Smooth muscle cell (in vitro differentiated cells): ENCODE data around the gene EPB41L3. TPM values are rescaled to one million over a fixed set of nuclear protein-coding genes. Genes with fewer than 3 reads are reported as not detected.
A peak's percentile ranks its signal among the peaks of the same experiment; 100 is the strongest.

Experiments used
- DNase-seq: peaks from one replicate; lab custom pipeline; 2025; ENCODE audit not compliant: unreplicated experiment; lab: John Stamatoyannopoulos, UW
- H2AFZ ChIP-seq: fragments of 200-600 bp; sonication (generic); 2 replicates; pipeline ENCODE4 v1.6.0; 2016; ENCODE audit warnings: antibody characterized with exemption, low read depth, mild to moderate bottlenecking
- H3F3A ChIP-seq: fragments of 200-600 bp; sonication (generic); 2 replicates; pipeline ENCODE4 v1.6.0; 2017; ENCODE audit warnings: antibody characterized with exemption, low read depth
- H3K27ac ChIP-seq: fragments of 200-600 bp; sonication (generic); 2 replicates; pipeline ENCODE4 v1.5.1; 2016; ENCODE audit warnings: low read depth, mild to moderate bottlenecking
- H3K27me3 ChIP-seq: fragments of 200-600 bp; sonication (generic); 2 replicates; pipeline ENCODE4 v1.6.1; 2016; ENCODE audit warnings: low read depth, mild to moderate bottlenecking
- H3K36me3 ChIP-seq: fragments of 200-600 bp; sonication (generic); 2 replicates; pipeline ENCODE4 v1.5.1; 2016; ENCODE audit warnings: low read depth
- H3K4me1 ChIP-seq: fragments of 200-600 bp; sonication (generic); 2 replicates; pipeline ENCODE4 v1.5.1; 2016; ENCODE audit warnings: low read depth
- H3K4me2 ChIP-seq: fragments of 200-600 bp; sonication (generic); 2 replicates; pipeline ENCODE4 v1.6.0; 2016; ENCODE audit warnings: mild to moderate bottlenecking
- H3K4me3 ChIP-seq: fragments of 200-600 bp; sonication (generic); 2 replicates; pipeline ENCODE4 v1.5.1; 2016; ENCODE audit warnings: mild to moderate bottlenecking
- H3K79me2 ChIP-seq: fragments of 200-600 bp; sonication (generic); 2 replicates; pipeline ENCODE4 v1.6.0; 2016; ENCODE audit warnings: low read depth, mild to moderate bottlenecking
- H3K9ac ChIP-seq: fragments of 200-600 bp; sonication (generic); 2 replicates; pipeline ENCODE4 v1.6.0; 2016; ENCODE audit warnings: low read depth
- H3K9me3 ChIP-seq: fragments of 200-600 bp; sonication (generic); replicated peaks from 2 replicates; pipeline ENCODE4 v1.5.1; 2016; ENCODE audit warnings: low read depth
- H4K20me1 ChIP-seq: fragments of 200-600 bp; sonication (generic); 2 replicates; pipeline ENCODE4 v1.6.0; 2016; ENCODE audit warnings: low read depth
- WGBS: methylation state at CpG from one replicate; pipeline ENCODE4 v1.1.7; 2016; ENCODE audit warnings: low lambda C conversion rate; 5-methylcytosine and 5-hydroxymethylcytosine counted together
- polyA plus RNA-seq: library from polyadenylated mRNA; unstranded; fragments of >200 nt; fragmentation: Nextera tagmentation; extraction: Ambion mirVana; gene quantifications from 2 replicates; pipeline ENCODE4 v1.2.1, GENCODE V29; 2016
- total RNA-seq: library from RNA; depleted of rRNA; stranded (reverse); fragments of >200 nt; gene quantifications from 2 replicates; pipeline ENCODE4 v1.2.3, GENCODE V29; 2014
- TF ChIP-seq, protein P1 (sequence below): fragments of 200-600 bp; sonication (generic); IDR thresholded peaks from 2 replicates; pipeline ENCODE4 v1.5.1; 2017; ENCODE audit warnings: borderline replicate concordance, mild to moderate bottlenecking, antibody characterized with exemption; ENCODE audit not compliant: insufficient read depth, poor library complexity, severe bottlenecking

The EPB41L3 gene
- total and polyA plus RNA-seq, 2 experiments from 2014 or later = 11.5 to 26.9 TPM

DNA sequence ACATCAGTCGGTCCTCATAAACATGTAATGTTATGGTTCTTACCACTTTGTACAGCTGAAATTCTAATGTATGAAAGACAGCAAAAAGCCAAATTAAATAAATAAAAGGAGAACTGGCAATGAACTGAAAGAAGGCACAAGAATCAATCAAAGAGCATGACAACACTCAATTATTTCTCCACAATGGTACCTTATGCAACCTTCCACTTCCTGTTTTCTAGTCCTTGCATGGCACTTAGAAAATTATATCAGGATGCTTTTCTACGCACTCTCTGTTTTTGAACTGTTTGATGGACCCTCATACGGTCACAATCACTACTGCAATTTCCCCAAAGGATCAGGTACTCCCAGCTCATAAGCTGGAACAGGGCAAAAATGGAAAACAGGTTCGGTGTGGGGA, 81.6 kb downstream of the EPB41L3 start:
- 86% methylated on average over 4 of the region's 4 CpGs for WGBS
- Histone ChIP-seq H3F3A (no peaks in the 10 kb centered on the region), H2AFZ (no peak overlapping the region), H3K4me1 (peaks cover 1% of the 10 kb centered on the region), H3K79me2 (no peaks in the 10 kb centered on the region), H3K27ac (no peak overlapping the region), H3K36me3 (no peaks in the 10 kb centered on the region), H3K9me3 (no peaks in the 10 kb centered on the region), H3K27me3 (peaks cover 3% of the 10 kb centered on the region), H4K20me1 (no peaks in the 10 kb centered on the region), H3K4me2 (no peak overlapping the region), H3K9ac (no peak overlapping the region), H3K4me3 (no peak overlapping the region)
- DNase-seq = no peak
- TF ChIP-seq, protein P1, sequence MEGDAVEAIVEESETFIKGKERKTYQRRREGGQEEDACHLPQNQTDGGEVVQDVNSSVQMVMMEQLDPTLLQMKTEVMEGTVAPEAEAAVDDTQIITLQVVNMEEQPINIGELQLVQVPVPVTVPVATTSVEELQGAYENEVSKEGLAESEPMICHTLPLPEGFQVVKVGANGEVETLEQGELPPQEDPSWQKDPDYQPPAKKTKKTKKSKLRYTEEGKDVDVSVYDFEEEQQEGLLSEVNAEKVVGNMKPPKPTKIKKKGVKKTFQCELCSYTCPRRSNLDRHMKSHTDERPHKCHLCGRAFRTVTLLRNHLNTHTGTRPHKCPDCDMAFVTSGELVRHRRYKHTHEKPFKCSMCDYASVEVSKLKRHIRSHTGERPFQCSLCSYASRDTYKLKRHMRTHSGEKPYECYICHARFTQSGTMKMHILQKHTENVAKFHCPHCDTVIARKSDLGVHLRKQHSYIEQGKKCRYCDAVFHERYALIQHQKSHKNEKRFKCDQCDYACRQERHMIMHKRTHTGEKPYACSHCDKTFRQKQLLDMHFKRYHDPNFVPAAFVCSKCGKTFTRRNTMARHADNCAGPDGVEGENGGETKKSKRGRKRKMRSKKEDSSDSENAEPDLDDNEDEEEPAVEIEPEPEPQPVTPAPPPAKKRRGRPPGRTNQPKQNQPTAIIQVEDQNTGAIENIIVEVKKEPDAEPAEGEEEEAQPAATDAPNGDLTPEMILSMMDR = no peak

DNA sequence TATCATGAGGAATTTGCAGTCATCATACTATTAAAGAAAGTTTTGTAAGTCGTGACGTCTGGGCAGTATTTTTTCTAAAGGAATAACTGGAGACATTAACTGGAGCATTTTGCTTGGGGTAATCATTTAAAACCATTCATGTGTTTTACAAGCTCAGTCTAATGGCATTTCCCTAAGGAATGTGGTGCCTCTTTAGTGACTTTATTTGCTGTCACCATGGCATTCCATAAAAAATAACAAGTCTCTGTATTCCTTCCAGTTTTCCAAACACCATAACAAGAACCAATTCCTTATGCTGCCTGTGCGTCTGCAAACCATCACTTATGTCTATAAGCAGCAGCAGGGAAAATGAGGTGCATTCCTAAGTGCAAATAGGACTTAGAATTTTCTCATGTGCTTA, 82.8 kb downstream of the EPB41L3 start:
- peaks cover 10% of the 10 kb centered on the region for H3K4me1 ChIP-seq
- H3F3A ChIP-seq = no peaks in the 10 kb centered on the region
- H3K36me3 ChIP-seq = no peaks in the 10 kb centered on the region
- no peaks in the 10 kb centered on the region for H4K20me1 ChIP-seq
- H3K4me2 ChIP-seq = peak overlapping the region; percentile 12
- TF ChIP-seq, protein P1 = no peak
- H3K4me3 ChIP-seq = no peak overlapping the region
- 22% methylated on average over 3 of the region's 3 CpGs for WGBS
- H3K9me3 ChIP-seq = no peaks in the 10 kb centered on the region
- H3K79me2 ChIP-seq = no peaks in the 10 kb centered on the region
- H3K27ac ChIP-seq = no peak overlapping the region
- no peak overlapping the region for H2AFZ ChIP-seq
- peaks cover 3% of the 10 kb centered on the region for H3K27me3 ChIP-seq
- DNase-seq = no peak
- H3K9ac ChIP-seq = no peak overlapping the region

DNA sequence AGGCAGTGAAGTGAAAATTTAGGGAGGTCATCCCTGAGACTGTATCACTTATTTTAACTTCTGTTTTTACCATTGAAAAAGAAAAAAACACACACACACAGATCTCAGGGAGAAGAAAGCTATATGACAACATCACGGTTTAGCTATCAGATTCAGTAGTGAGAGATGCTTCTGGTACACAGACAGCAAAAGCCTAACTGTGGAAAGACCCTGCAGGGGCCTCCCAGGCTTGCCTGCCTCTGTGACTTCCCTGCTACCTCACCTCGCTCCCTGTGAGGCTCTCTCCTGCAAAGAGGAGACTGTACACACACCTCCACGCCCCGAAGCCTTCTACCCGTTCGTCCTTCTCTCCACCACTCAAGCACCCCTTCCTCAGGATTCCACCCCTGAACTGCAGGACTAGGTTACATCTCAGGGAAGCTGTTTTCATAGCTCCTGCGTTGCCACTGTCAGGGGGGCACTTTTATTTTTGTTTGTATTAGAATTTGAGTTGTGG, 86.3 kb downstream of the EPB41L3 start:
- H3K9ac ChIP-seq = no peak overlapping the region
- H2AFZ ChIP-seq = no peak overlapping the region
- H3K27ac ChIP-seq = no peak overlapping the region

More for the DNA sequence above, 86.3 kb downstream of the EPB41L3 start:
- TF ChIP-seq, protein P1 = no peak
- Histone ChIP-seq H3K4me1 (peaks cover 10% of the 10 kb centered on the region), H3K4me2 (peak overlapping the region; percentile 71), H3K27me3 (peaks cover 3% of the 10 kb centered on the region), H3K9me3 (no peaks in the 10 kb centered on the region), H4K20me1 (no peaks in the 10 kb centered on the region), H3K79me2 (no peaks in the 10 kb centered on the region), H3K4me3 (peak overlapping the region; percentile 7), H3F3A (no peaks in the 10 kb centered on the region), H3K36me3 (no peaks in the 10 kb centered on the region)
- WGBS = 76% methylated on average over 7 of the region's 7 CpGs
- DNase-seq = no peak
